Coronary artery (tissue), 2 donors: ENCODE data around the gene EBPL.

Experiments
- DNase-seq: peaks from one replicate; pipeline ENCODE4 v3.0.0-alpha.2; 2017; ENCODE audit warnings: low spot score
- H3K27ac ChIP-seq, 2 donors: fragments of 200-600 bp; sonication (generic); one replicate each; pipeline ENCODE4 v1.5.1; 2016 to 2019
- H3K4me3 ChIP-seq: fragments of 200-600 bp; sonication (generic); 2 replicates; pipeline ENCODE4 v1.5.1; 2016; ENCODE audit warnings: mild to moderate bottlenecking, moderate library complexity
- CTCF ChIP-seq: fragments of 200-600 bp; sonication (generic); IDR thresholded peaks from one replicate; pipeline ENCODE4 v1.5.1; 2019; ENCODE audit warnings: antibody characterized with exemption

The EBPL gene

GRCh38 chr13:49649244-49649962 lies 41.9 kb downstream of the EBPL start:
- DNase-seq, result no peak
- TF ChIP-seq CTCF, result no peak

GRCh38 chr13:49646688-49647087 lies 44.6 kb downstream of the EBPL start:
- no peak overlapping the region for H3K4me3 ChIP-seq
- DNase-seq, result no peak
- TF ChIP-seq CTCF, result no peak
- H3K27ac ChIP-seq, result no peak overlapping the region

More at GRCh38 chr13:49649244-49649962, 41.9 kb downstream of the EBPL start:
- Histone ChIP-seq H3K4me3 (no peak overlapping the region), H3K27ac (no peak overlapping the region)

GRCh38 chr13:49645451-49645850 lies 45.8 kb downstream of the EBPL start:
- Histone ChIP-seq H3K27ac (no peak overlapping the region), H3K4me3 (no peak overlapping the region)
- TF ChIP-seq CTCF, result no peak
- DNase-seq, result no peak

GRCh38 chr13:49643035-49643646 lies 48.1 kb downstream of the EBPL start:
- Histone ChIP-seq H3K27ac (peak overlapping the region in 1 of 2 donors; percentile 45), H3K4me3 (no peak overlapping the region)
- TF ChIP-seq CTCF, result no peak
- no peak for DNase-seq

- no peak for DNase-seq
- Histone ChIP-seq H3K4me3 (no peak overlapping the region), H3K27ac (peak overlapping the region; percentile 5 to 55)
- no peak for TF ChIP-seq CTCF
These were observed 49.4 kb downstream of the EBPL start for GRCh38 chr13:49641801-49642291.

- TF ChIP-seq CTCF, result no peak
- Histone ChIP-seq H3K4me3 (no peak overlapping the region), H3K27ac (no peak overlapping the region)
- DNase-seq, result no peak
These were observed 52.6 kb downstream of the EBPL start for GRCh38 chr13:49638744-49639072.
